HEK293T (cell line): ENCODE measurements around the gene EFCC1.

Source experiments
- BHLHE40 ChIP-seq: fragments of 450-650 bp; IDR thresholded peaks from 2 replicates; pipeline ENCODE4 v1.6.1; 2016; ENCODE audit warnings: mild to moderate bottlenecking, moderate library complexity, borderline replicate concordance
- SP1 ChIP-seq: fragments of 450-650 bp; IDR thresholded peaks from 2 replicates; pipeline ENCODE4 v1.6.1; 2017
- ZNF384 ChIP-seq: fragments of 450-650 bp; IDR thresholded peaks from 2 replicates; pipeline ENCODE4 v1.6.1; 2016

DNA sequence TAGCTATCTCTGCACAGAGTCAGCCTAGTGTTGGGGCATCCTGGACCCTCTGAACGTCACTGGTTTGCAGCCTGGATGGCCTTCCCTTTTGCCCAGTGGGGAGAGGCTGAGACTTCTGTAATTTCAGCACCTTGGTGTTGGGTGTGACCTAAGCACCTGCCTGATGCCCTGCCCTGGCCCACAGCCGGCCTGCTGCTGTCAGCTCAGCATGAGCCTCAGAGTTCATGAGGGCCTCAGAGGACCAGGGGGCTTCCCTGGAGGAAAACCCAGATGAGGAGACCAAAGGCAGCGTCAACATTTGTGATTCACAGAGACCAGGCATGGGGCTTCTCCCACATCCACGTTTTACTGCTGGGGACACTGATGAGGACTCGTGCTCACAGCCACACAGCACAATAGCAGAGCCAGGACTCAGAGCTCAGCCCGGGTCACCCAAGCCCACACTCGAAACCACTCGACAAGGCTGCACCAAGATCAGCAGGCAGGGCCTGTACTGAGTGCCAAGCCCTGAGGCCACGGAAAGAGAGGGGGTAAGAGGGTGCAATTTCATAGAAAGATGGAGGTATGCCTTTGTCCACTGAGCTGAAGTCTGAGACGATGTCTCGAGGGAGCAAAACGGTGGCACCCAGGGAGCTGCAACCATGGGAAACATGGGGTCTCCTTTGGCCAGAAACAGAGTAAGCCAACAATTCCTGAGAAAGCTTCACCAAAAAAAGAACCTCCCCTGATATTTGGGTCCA is 49.6 kb downstream of the EFCC1 start:
- TF ChIP-seq SP1 (no peak), ZNF384 (no peak), BHLHE40 (no peak)
